ENCODE measurements around the gene PGM2L1.

Gene PGM2L1

GRCh38 chr11:74412733-74413359 lies 14.6 kb upstream of the PGM2L1 start:
- Histone ChIP-seq H4K20me1 (ENCODE audit: insufficient read depth, low read length, poor library complexity, severe bottlenecking) (no peaks in the 10 kb centered on the region), H3K9me2 (replicated peaks; ENCODE audit: low read depth, low read length) (no peaks in the 10 kb centered on the region), H3K27me3 (ENCODE audit: insufficient read depth, low read length, poor library complexity, severe bottlenecking) (no peaks in the 10 kb centered on the region), H3K9me3 (ENCODE audit: insufficient read depth, low read depth, low read length) (no peaks in the 10 kb centered on the region), H3F3A (ENCODE audit: low read depth) (0 out of 2 replicates have a peak, but pooled peaks cover 5% of the 10 kb centered on the region), H3K9ac (ENCODE audit: low read depth, low read length, poor library complexity, severe bottlenecking) (no peak overlapping the region), H3K36me3 (ENCODE audit: insufficient read depth, low read length) (no peaks in the 10 kb centered on the region), H3K79me2 (ENCODE audit: insufficient read depth, low read length) (no peaks in the 10 kb centered on the region), H2AFZ (ENCODE audit: low read length) (no peak overlapping the region), H3K4me3 (ENCODE audit: low read length, poor library complexity, severe bottlenecking) (no peak overlapping the region), H3K4me2 (ENCODE audit: low read depth, low read length, poor library complexity, severe bottlenecking) (no peak overlapping the region), H3K4me1 (ENCODE audit: insufficient read depth, low read length, poor library complexity, severe bottlenecking) (peaks cover 19% of the 10 kb centered on the region)
- TF ChIP-seq EZH2phosphoT487 (IDR thresholded peaks at IDR 0.05; ENCODE audit: borderline replicate concordance) (no peak), CTCF (conservative IDR thresholded peaks at IDR 0.05; ENCODE audit: low read length) (no peak)

- H3K9me2 ChIP-seq (replicated peaks; ENCODE audit: low read depth, low read length): no peaks in the 10 kb centered on the region
- H3K4me3 ChIP-seq (ENCODE audit: low read length, poor library complexity, severe bottlenecking): no peak overlapping the region
- no peaks in the 10 kb centered on the region for H3K27me3 ChIP-seq (ENCODE audit: insufficient read depth, low read length, poor library complexity, severe bottlenecking)
- no peak overlapping the region for H3K4me2 ChIP-seq (ENCODE audit: low read depth, low read length, poor library complexity, severe bottlenecking)
- H3K9me3 ChIP-seq (ENCODE audit: insufficient read depth, low read depth, low read length): no peaks in the 10 kb centered on the region
- no peaks in the 10 kb centered on the region for H3K79me2 ChIP-seq (ENCODE audit: insufficient read depth, low read length)
- H2AFZ ChIP-seq (ENCODE audit: low read length): no peak overlapping the region
- H3K36me3 ChIP-seq (ENCODE audit: insufficient read depth, low read length): no peaks in the 10 kb centered on the region
- no peak for TF ChIP-seq CTCF (conservative IDR thresholded peaks at IDR 0.05; ENCODE audit: low read length)
- TF ChIP-seq EZH2phosphoT487 (IDR thresholded peaks at IDR 0.05; ENCODE audit: borderline replicate concordance): no peak
- no peaks in the 10 kb centered on the region for H4K20me1 ChIP-seq (ENCODE audit: insufficient read depth, low read length, poor library complexity, severe bottlenecking)
- no peak overlapping the region for H3K9ac ChIP-seq (ENCODE audit: low read depth, low read length, poor library complexity, severe bottlenecking)
- 0 out of 2 replicates have a peak, but pooled peaks cover under 1% of the 10 kb centered on the region for H3F3A ChIP-seq (ENCODE audit: low read depth)
- peaks cover 14% of the 10 kb centered on the region for H3K4me1 ChIP-seq (ENCODE audit: insufficient read depth, low read length, poor library complexity, severe bottlenecking)
These were observed 14.1 kb upstream of the PGM2L1 start for GRCh38 chr11:74412321-74412720.

GRCh38 chr11:74409633-74410032 lies 11.4 kb upstream of the PGM2L1 start:
- no peaks in the 10 kb centered on the region for H3K9me2 ChIP-seq (replicated peaks; ENCODE audit: low read depth, low read length)
- H2AFZ ChIP-seq (ENCODE audit: low read length): no peak overlapping the region
- no peak overlapping the region for H3K4me3 ChIP-seq (ENCODE audit: low read length, poor library complexity, severe bottlenecking)
- no peaks in the 10 kb centered on the region for H3K27me3 ChIP-seq (ENCODE audit: insufficient read depth, low read length, poor library complexity, severe bottlenecking)
- no peaks in the 10 kb centered on the region for H3K9me3 ChIP-seq (ENCODE audit: insufficient read depth, low read depth, low read length)
- no peaks in the 10 kb centered on the region for H3K4me1 ChIP-seq (ENCODE audit: insufficient read depth, low read length, poor library complexity, severe bottlenecking)
- H3K36me3 ChIP-seq (ENCODE audit: insufficient read depth, low read length): no peaks in the 10 kb centered on the region
- no peaks in the 10 kb centered on the region for H3K79me2 ChIP-seq (ENCODE audit: insufficient read depth, low read length)
- no peak for TF ChIP-seq EZH2phosphoT487 (IDR thresholded peaks at IDR 0.05; ENCODE audit: borderline replicate concordance)
- TF ChIP-seq CTCF (conservative IDR thresholded peaks at IDR 0.05; ENCODE audit: low read length): no peak
- no peak overlapping the region for H3K9ac ChIP-seq (ENCODE audit: low read depth, low read length, poor library complexity, severe bottlenecking)
- no peak overlapping the region for H3K4me2 ChIP-seq (ENCODE audit: low read depth, low read length, poor library complexity, severe bottlenecking)
- H4K20me1 ChIP-seq (ENCODE audit: insufficient read depth, low read length, poor library complexity, severe bottlenecking): no peaks in the 10 kb centered on the region
- no peaks in the 10 kb centered on the region for H3F3A ChIP-seq (ENCODE audit: low read depth)
